HG03469 (cell line): ENCODE data around the gene OSBP2.

ENCODE experiments used
- ATAC-seq: cut with Tn5 transposase; IDR thresholded peaks from one replicate; pipeline ENCODE4 v1.9.1; 2021; ENCODE audit warnings: mild to moderate bottlenecking, moderate library complexity, moderate number of reproducible peaks; ENCODE audit not compliant: unreplicated experiment

OSBP2 gene

GRCh38 chr22:30806391-30806861 is 111.8 kb downstream of the OSBP2 start:
- ATAC-seq: no peak

GRCh38 chr22:30809086-30809485 is 114.4 kb downstream of the OSBP2 start:
- ATAC-seq: no peak

GRCh38 chr22:30810105-30810504 is 115.4 kb downstream of the OSBP2 start:
- no peak for ATAC-seq

GRCh38 chr22:30813936-30814335 is 119.3 kb downstream of the OSBP2 start:
- ATAC-seq: no peak

GRCh38 chr22:30816413-30816812 is 121.7 kb downstream of the OSBP2 start:
- no peak for ATAC-seq

GRCh38 chr22:30821381-30821780 is 126.7 kb downstream of the OSBP2 start:
- ATAC-seq: no peak

- ATAC-seq: no peak
Measured at GRCh38 chr22:30821863-30822215, 127.2 kb downstream of the OSBP2 start.

GRCh38 chr22:30822216-30823014 is 127.7 kb downstream of the OSBP2 start:
- no peak for ATAC-seq

- no peak for ATAC-seq
Measured at GRCh38 chr22:30823015-30823370, 128.3 kb downstream of the OSBP2 start.

GRCh38 chr22:30824096-30824495 is 129.4 kb downstream of the OSBP2 start:
- ATAC-seq: no peak

GRCh38 chr22:30824711-30825110 is 130.0 kb downstream of the OSBP2 start:
- no peak for ATAC-seq

- no peak for ATAC-seq
Measured at GRCh38 chr22:30825711-30826505, 131.2 kb downstream of the OSBP2 start.

- no peak for ATAC-seq
Measured at GRCh38 chr22:30826670-30827355, 132.1 kb downstream of the OSBP2 start.

- ATAC-seq: no peak
Measured at GRCh38 chr22:30827646-30828045, 133.0 kb downstream of the OSBP2 start.

GRCh38 chr22:30828187-30829155 is 133.8 kb downstream of the OSBP2 start:
- ATAC-seq: no peak

- ATAC-seq: no peak
Measured at GRCh38 chr22:30829901-30830550, 135.4 kb downstream of the OSBP2 start.

- ATAC-seq: no peak
Measured at GRCh38 chr22:30830907-30831306, 136.2 kb downstream of the OSBP2 start.

- ATAC-seq: no peak
Measured at GRCh38 chr22:30832407-30832987, 137.8 kb downstream of the OSBP2 start.

- ATAC-seq: no peak
Measured at GRCh38 chr22:30833322-30833721, 138.6 kb downstream of the OSBP2 start.

- ATAC-seq: no peak
Measured at GRCh38 chr22:30837531-30837930, 142.9 kb downstream of the OSBP2 start.
